Measurements from ENCODE around the gene PRKN. TPM values are rescaled to one million over a fixed set of nuclear protein-coding genes. Genes with fewer than 3 reads are reported as not detected.
A peak's percentile ranks its signal among the peaks of the same experiment; 100 is the strongest.

The PRKN gene
- total and polyA plus RNA-seq, 8 donors, result 0.82 to 7.2 (median 2.9) TPM

GRCh38 chr6:162684052-162684451, 43.5 kb downstream of the PRKN start:
- DNase-seq (no peak), ATAC-seq (no peak), FAIRE-seq (no peak)
- Histone ChIP-seq H3K36me3 (no peaks in the 10 kb centered on the region), H3K27me3 (no peaks in the 10 kb centered on the region), H3K9me3 (no peaks in the 10 kb centered on the region), H3K4me1 (no peaks in the 10 kb centered on the region), H3K4me3 (no peak overlapping the region), H3K27ac (no peak overlapping the region)
- intact Hi-C loops (cut with DNase I), result no loop called here
- TF ChIP-seq, protein P1, sequence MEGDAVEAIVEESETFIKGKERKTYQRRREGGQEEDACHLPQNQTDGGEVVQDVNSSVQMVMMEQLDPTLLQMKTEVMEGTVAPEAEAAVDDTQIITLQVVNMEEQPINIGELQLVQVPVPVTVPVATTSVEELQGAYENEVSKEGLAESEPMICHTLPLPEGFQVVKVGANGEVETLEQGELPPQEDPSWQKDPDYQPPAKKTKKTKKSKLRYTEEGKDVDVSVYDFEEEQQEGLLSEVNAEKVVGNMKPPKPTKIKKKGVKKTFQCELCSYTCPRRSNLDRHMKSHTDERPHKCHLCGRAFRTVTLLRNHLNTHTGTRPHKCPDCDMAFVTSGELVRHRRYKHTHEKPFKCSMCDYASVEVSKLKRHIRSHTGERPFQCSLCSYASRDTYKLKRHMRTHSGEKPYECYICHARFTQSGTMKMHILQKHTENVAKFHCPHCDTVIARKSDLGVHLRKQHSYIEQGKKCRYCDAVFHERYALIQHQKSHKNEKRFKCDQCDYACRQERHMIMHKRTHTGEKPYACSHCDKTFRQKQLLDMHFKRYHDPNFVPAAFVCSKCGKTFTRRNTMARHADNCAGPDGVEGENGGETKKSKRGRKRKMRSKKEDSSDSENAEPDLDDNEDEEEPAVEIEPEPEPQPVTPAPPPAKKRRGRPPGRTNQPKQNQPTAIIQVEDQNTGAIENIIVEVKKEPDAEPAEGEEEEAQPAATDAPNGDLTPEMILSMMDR (IDR thresholded peaks at IDR 0.05), result no peak
- 71 to 72% methylated on average over 1 of the region's 1 CpG for WGBS, 2 donors

DNA sequence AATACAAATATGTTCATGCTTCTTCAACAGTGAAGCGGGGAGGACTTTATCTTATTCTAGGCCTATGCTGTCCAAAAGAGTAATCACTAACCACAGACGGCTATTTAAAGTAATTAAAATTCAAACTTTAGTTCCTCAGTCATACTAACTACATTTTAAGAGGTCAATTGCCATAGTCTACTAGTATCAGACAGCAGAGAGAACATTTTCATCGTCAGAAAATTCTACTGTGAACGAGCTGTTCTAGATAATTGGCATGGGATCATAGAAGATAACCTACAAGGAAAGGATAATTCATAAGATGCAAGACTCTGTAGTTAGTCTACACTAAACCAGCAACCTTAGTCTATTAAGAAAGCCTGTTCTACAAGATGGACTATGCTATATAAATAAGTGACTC, 44.4 kb downstream of the PRKN start:
- Histone ChIP-seq H3K27me3 (no peaks in the 10 kb centered on the region), H3K4me3 (no peak overlapping the region), H3K36me3 (no peaks in the 10 kb centered on the region), H3K4me1 (no peaks in the 10 kb centered on the region), H3K27ac (no peak overlapping the region), H3K9me3 (no peaks in the 10 kb centered on the region)
- intact Hi-C loops (cut with DNase I), result no loop called here
- no peak for FAIRE-seq
- ATAC-seq, result peak in 1 of 4 donors; percentile 49
- no peak for DNase-seq
- WGBS, 2 donors, result 65 to 77% methylated on average over 4 of the region's 4 CpGs
- TF ChIP-seq, protein P1 (IDR thresholded peaks at IDR 0.05), result no peak

GRCh38 chr6:162681447-162681846, 46.1 kb downstream of the PRKN start:
- Histone ChIP-seq H3K36me3 (no peaks in the 10 kb centered on the region), H3K4me3 (no peak overlapping the region), H3K27me3 (no peaks in the 10 kb centered on the region), H3K4me1 (no peaks in the 10 kb centered on the region), H3K27ac (no peak overlapping the region), H3K9me3 (no peaks in the 10 kb centered on the region)
- ATAC-seq (peak in 3 of 4 donors; percentile 31 to 67 (median 40)), FAIRE-seq (no peak), DNase-seq (no peak)
- TF ChIP-seq, protein P1 (IDR thresholded peaks at IDR 0.05), result no peak
- WGBS, 2 donors, result 12 to 21% methylated on average over 1 of the region's 1 CpG
- intact Hi-C loops (cut with DNase I), result no loop called here

- H3K4me1 ChIP-seq, result no peaks in the 10 kb centered on the region
- H3K27me3 ChIP-seq, result no peaks in the 10 kb centered on the region
- H3K4me3 ChIP-seq, result no peak overlapping the region
- ATAC-seq, result no peak
- no peak overlapping the region for H3K27ac ChIP-seq
- intact Hi-C loops (cut with DNase I), result no loop called here
- TF ChIP-seq, protein P1 (IDR thresholded peaks at IDR 0.05), result no peak
- no peak for FAIRE-seq
- no peaks in the 10 kb centered on the region for H3K36me3 ChIP-seq
- DNase-seq, result no peak
- 83 to 87% methylated on average over 4 of the region's 4 CpGs for WGBS, 2 donors
- no peaks in the 10 kb centered on the region for H3K9me3 ChIP-seq
Observed at GRCh38 chr6:162680871-162681270, 46.7 kb downstream of the PRKN start.

DNA sequence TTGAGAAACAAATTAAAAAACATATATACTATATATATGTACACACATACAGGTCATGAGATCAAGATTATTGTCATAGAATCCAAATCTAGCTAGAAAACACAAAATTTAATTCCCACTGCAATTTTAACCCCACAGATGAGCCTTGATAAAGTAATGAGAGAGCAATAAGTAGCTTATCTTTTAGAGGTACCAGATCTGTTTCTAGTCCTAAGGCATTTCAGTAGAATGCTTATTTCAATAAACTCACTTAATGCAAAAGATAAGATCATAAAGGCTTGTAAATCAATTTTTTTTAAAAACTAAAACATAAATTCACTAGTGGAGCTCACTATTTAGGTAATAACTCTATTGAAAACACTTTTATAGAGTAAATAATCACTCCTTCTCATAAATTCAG, 47.2 kb downstream of the PRKN start:
- no peak for DNase-seq
- Histone ChIP-seq H3K4me1 (no peaks in the 10 kb centered on the region), H3K27ac (no peak overlapping the region), H3K4me3 (no peak overlapping the region), H3K27me3 (no peaks in the 10 kb centered on the region), H3K9me3 (no peaks in the 10 kb centered on the region), H3K36me3 (no peaks in the 10 kb centered on the region)
- no peak for FAIRE-seq
- TF ChIP-seq, protein P1 (IDR thresholded peaks at IDR 0.05), result no peak
- ATAC-seq, result no peak
- intact Hi-C loops (cut with DNase I), result no loop called here

Data from pancreas (tissue), 10 donors.